Endodermal cell (in vitro differentiated cells): Measurements from ENCODE around the gene PRICKLE4. TPM values are rescaled to one million over a fixed set of nuclear protein-coding genes. Genes with fewer than 3 reads are reported as not detected.

Experiments
- DNase-seq: peaks from one replicate; pipeline ENCODE4 v3.0.0-alpha.2; 2017
- H3K27ac ChIP-seq: 2 replicates; pipeline ENCODE4 v1.5.1; 2013; ENCODE audit warnings: mild to moderate bottlenecking, low read depth, low read length, moderate library complexity
- H3K27me3 ChIP-seq: 2 replicates; pipeline ENCODE4 v1.6.1; 2013; ENCODE audit warnings: mild to moderate bottlenecking, low read length, moderate library complexity; ENCODE audit not compliant: insufficient read depth, control insufficient read depth, poor library complexity, severe bottlenecking
- H3K36me3 ChIP-seq: 2 replicates; pipeline ENCODE4 v1.7.0; 2013; ENCODE audit warnings: mild to moderate bottlenecking, low read length, moderate library complexity; ENCODE audit not compliant: control insufficient read depth, insufficient read depth
- H3K4me1 ChIP-seq: one replicate; pipeline ENCODE4 v1.7.0; 2013; ENCODE audit warnings: low read length; ENCODE audit not compliant: control insufficient read depth, insufficient read depth
- H3K4me3 ChIP-seq: 2 replicates; pipeline ENCODE4 v1.5.1; 2013; ENCODE audit warnings: mild to moderate bottlenecking, low read length, moderate library complexity
- H3K9ac ChIP-seq: 2 replicates; pipeline ENCODE4 v1.6.1; 2013; ENCODE audit warnings: mild to moderate bottlenecking, low read length, moderate library complexity; ENCODE audit not compliant: poor library complexity, severe bottlenecking; ENCODE audit errors: extremely low read depth
- H3K9me3 ChIP-seq: 2 replicates; pipeline ENCODE4 v1.6.1; 2013; ENCODE audit warnings: mild to moderate bottlenecking, low read length, moderate library complexity; ENCODE audit not compliant: control insufficient read depth
- H3K27ac Mint-ChIP-seq: 2 replicates; pipeline ENCODE4 v1.8.0; 2020; ENCODE audit warnings: mixed read lengths
- H3K27me3 Mint-ChIP-seq: 2 replicates; pipeline ENCODE4 v1.8.0; 2021; ENCODE audit warnings: mild to moderate bottlenecking, mixed read lengths; ENCODE audit not compliant: insufficient read depth
- H3K36me3 Mint-ChIP-seq: 2 replicates; pipeline ENCODE4 v1.8.0; 2020; ENCODE audit warnings: low read depth, mixed read lengths
- H3K4me1 Mint-ChIP-seq: 2 replicates; pipeline ENCODE4 v1.8.0; 2020; ENCODE audit warnings: mixed read lengths
- H3K4me3 Mint-ChIP-seq: 2 replicates; pipeline ENCODE4 v1.8.0; 2020; ENCODE audit warnings: mild to moderate bottlenecking, moderate library complexity, mixed read lengths
- H3K9me3 Mint-ChIP-seq: 2 replicates; pipeline ENCODE4 v1.8.0; 2020; ENCODE audit warnings: mild to moderate bottlenecking, mixed read lengths
- WGBS, 2 experiments: methylation state at CpG; one replicate each; pipeline versions ENCODE4 v1.1.5 to v1.1.7; 2013; ENCODE audit warnings: missing lambda C conversion rate in 2 of 2, mixed read lengths in 1 of 2; ENCODE audit not compliant: insufficient coverage in 1 of 2, insufficient read length in 1 of 2; 5-methylcytosine and 5-hydroxymethylcytosine counted together
- long read RNA-seq, 4 experiments: library from polyadenylated mRNA in 2 of 4; library from RNA in 1 of 4; library from capped mRNA in 1 of 4; stranded (forward) in 3 of 4; unstranded in 1 of 4; transcript quantifications; one replicate each; pipeline ENCODE4 v2.0.0, GENCODE V29; 2020 to 2021; ENCODE audit warnings: inconsistent platforms in 1 of 4
- polyA plus RNA-seq, 2 experiments: library from polyadenylated mRNA; stranded (reverse); fragments of 50-300 nt; gene quantifications; one replicate each; pipeline ENCODE4 v1.2.3, GENCODE V29; 2013
- total RNA-seq, 2 donors: library from RNA; stranded (reverse); fragmentation: NEBNext Ultra II Directional in 1 of 2; extraction: Animal tissue kit (Norgen Biotek cat#: 25700) in 1 of 2; gene quantifications; 2 replicates in 1 of 2; 3 replicates in 1 of 2; pipeline ENCODE4 v1.2.1, GENCODE V29; 2021
- TF ChIP-seq, protein P1 (sequence below): fragments of 200-600 bp; sonication (generic); conservative IDR thresholded peaks from 2 replicates; pipeline ENCODE4 v1.5.0; 2021; ENCODE audit warnings: antibody characterized with exemption, mild to moderate bottlenecking

PRICKLE4 gene
- 1 to 10 TPM; 2.6 to 3.6 TPM for total RNA-seq
- 0.71 TPM for polyA plus RNA-seq (2013, experiment 1 of 2)
- not detected for polyA plus RNA-seq (2013, experiment 2 of 2)
- long read RNA-seq, experiment 1, result 0 reads
- long read RNA-seq, experiment 2, result 0 reads
- long read RNA-seq, experiment 3, result 0 reads
- long read RNA-seq, experiment 4, result 0 reads

- H3K27me3 ChIP-seq, result peaks cover 49% of the 10 kb centered on the region
Measured at GRCh38 chr6:41780551-41781365, at the start of gene PRICKLE4. Gene PRICKLE4 (plus strand): TSS chr6:41780782. CDS start chr6:41783474, 2,692 bp downstream.

DNA sequence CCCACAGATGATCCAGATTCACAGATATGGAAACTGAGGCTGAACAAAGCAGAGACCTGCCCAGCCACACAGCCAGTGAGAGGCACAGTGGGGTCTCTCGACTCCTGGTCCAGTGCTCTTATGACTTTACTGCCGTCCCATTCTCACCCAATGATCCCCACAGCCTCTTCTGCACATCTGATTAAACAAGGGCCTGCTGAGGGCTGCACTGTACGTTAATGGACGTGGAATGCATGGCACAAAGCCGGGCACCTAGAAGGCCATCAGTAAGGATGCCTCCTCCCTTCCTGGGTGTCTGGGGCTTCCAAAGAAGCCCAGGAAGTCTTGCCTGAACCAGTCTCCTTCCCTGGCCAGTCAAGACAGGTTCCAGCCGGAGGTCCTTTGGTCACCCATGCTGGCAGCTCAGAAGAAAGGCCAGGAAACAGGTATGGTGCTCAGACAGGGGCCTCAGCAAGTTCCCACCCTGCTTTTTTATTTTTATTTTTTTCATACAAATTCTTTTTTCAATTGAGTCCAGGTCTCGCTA lies 49.0 kb upstream of the PRICKLE4 start:
- H3K36me3 Mint-ChIP-seq, result no peaks in the 10 kb centered on the region
- peaks cover 19% of the 10 kb centered on the region for H3K27me3 Mint-ChIP-seq
- no peak overlapping the region for H3K4me3 Mint-ChIP-seq
- H3K4me1 Mint-ChIP-seq, result peaks cover 12% of the 10 kb centered on the region
- TF ChIP-seq, protein P1, sequence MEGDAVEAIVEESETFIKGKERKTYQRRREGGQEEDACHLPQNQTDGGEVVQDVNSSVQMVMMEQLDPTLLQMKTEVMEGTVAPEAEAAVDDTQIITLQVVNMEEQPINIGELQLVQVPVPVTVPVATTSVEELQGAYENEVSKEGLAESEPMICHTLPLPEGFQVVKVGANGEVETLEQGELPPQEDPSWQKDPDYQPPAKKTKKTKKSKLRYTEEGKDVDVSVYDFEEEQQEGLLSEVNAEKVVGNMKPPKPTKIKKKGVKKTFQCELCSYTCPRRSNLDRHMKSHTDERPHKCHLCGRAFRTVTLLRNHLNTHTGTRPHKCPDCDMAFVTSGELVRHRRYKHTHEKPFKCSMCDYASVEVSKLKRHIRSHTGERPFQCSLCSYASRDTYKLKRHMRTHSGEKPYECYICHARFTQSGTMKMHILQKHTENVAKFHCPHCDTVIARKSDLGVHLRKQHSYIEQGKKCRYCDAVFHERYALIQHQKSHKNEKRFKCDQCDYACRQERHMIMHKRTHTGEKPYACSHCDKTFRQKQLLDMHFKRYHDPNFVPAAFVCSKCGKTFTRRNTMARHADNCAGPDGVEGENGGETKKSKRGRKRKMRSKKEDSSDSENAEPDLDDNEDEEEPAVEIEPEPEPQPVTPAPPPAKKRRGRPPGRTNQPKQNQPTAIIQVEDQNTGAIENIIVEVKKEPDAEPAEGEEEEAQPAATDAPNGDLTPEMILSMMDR, result no peak
- no peak overlapping the region for H3K27ac Mint-ChIP-seq
- no peaks in the 10 kb centered on the region for H3K9me3 Mint-ChIP-seq
- no peak overlapping the region for H3K27ac ChIP-seq
- H3K4me3 ChIP-seq, result no peak overlapping the region
- no peaks in the 10 kb centered on the region for H3K9me3 ChIP-seq
- H3K9ac ChIP-seq, result no peak overlapping the region
- H3K4me1 ChIP-seq, result peaks cover 3% of the 10 kb centered on the region
- DNase-seq, result no peak
- peaks cover 17% of the 10 kb centered on the region for H3K27me3 ChIP-seq
- H3K36me3 ChIP-seq, result no peaks in the 10 kb centered on the region
- 86 to 96% methylated on average over 4 to 7 of the region's 7 CpGs for WGBS, 2 experiments

More at GRCh38 chr6:41780551-41781365, at the start of gene PRICKLE4:
- peaks cover 7% of the 10 kb centered on the region for H3K36me3 ChIP-seq
- peak; percentile 78 for DNase-seq
- Mint-ChIP-seq H3K9me3 (no peaks in the 10 kb centered on the region), H3K4me1 (peaks cover 14% of the 10 kb centered on the region), H3K36me3 (peaks cover 5% of the 10 kb centered on the region), H3K27me3 (peaks cover 58% of the 10 kb centered on the region), H3K4me3 (peak within 1 kb of the TSS; percentile 77), H3K27ac (peak within 1 kb of the TSS; percentile 72)
- TF ChIP-seq, protein P1, result no peak
- H3K4me1 ChIP-seq, result no peaks in the 10 kb centered on the region
- H3K4me3 ChIP-seq, result peak within 1 kb of the TSS; percentile 86
- 1% methylated on average over 36 of the region's 36 CpGs; no CpG with 5 or more reads in 1 of the 2 experiments for WGBS, 2 experiments
- no peak within 1 kb of the TSS for H3K27ac ChIP-seq
- peak within 1 kb of the TSS; percentile 15 for H3K9ac ChIP-seq
- H3K9me3 ChIP-seq, result no peaks in the 10 kb centered on the region

DNA sequence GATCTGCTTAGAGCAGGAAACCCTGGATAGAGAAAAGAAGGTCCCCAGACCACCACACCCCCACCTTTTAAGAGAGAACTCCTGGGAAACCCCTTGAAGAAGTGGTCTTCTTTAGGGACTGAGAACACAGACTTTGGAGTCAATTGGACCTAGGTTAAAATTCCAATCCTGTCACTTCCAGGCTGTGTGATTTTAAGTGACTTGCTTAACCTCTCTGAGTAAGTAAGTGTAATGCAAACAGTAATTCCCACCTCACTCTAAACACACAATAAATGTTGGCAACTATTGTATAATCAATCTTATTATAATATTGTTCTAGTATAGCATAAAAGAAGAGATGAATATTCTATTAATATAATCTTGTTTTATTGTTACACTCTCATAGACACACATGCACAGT lies 48.4 kb upstream of the PRICKLE4 start:
- H3K27ac Mint-ChIP-seq, result no peak overlapping the region
- no peak overlapping the region for H3K4me3 Mint-ChIP-seq
- TF ChIP-seq, protein P1, result no peak
- no peaks in the 10 kb centered on the region for H3K9me3 Mint-ChIP-seq
- H3K4me1 Mint-ChIP-seq, result peaks cover 12% of the 10 kb centered on the region
- Histone ChIP-seq H3K4me1 (peaks cover 3% of the 10 kb centered on the region), H3K27ac (no peak overlapping the region), H3K4me3 (no peak overlapping the region), H3K9me3 (no peaks in the 10 kb centered on the region), H3K9ac (no peak overlapping the region), H3K36me3 (no peaks in the 10 kb centered on the region), H3K27me3 (peaks cover 17% of the 10 kb centered on the region)
- no peak for DNase-seq
- no peaks in the 10 kb centered on the region for H3K36me3 Mint-ChIP-seq
- H3K27me3 Mint-ChIP-seq, result peaks cover 23% of the 10 kb centered on the region
